ENCODE measurements around the gene ZCCHC10.

GRCh38 chr5:133049726-133050048 lies 23.3 kb upstream of the ZCCHC10 start:
- no peak for TF ChIP-seq CTCF (IDR thresholded peaks at IDR 0.05)
- TF ChIP-seq POLR2A (IDR thresholded peaks at IDR 0.05) = no peak
- no peak for TF ChIP-seq EP300 (IDR thresholded peaks at IDR 0.05)
- no peak for TF ChIP-seq POLR2AphosphoS5 (IDR thresholded peaks at IDR 0.05)

Data from upper lobe of left lung (tissue), 4 donors.